Liver (tissue), 3 donors: ENCODE results near the gene TRIM71.

Experiments used
- SP1 ChIP-seq: IDR thresholded peaks from 2 replicates; pipeline ENCODE4 v1.6.1; 2018; ENCODE audit warnings: antibody characterized with exemption, mild to moderate bottlenecking
- TAF1 ChIP-seq: conservative IDR thresholded peaks from 2 replicates; pipeline ENCODE4 v1.6.1; 2016; ENCODE audit warnings: antibody characterized with exemption, mild to moderate bottlenecking
- TF ChIP-seq, protein P1 (sequence below): IDR thresholded peaks from 2 replicates; pipeline ENCODE4 v1.6.1; 2016; ENCODE audit warnings: antibody characterized with exemption
- TF ChIP-seq, protein P2 (sequence below): fragments of 150-350 bp; IDR thresholded peaks from 2 replicates; pipeline ENCODE4 v1.5.1; 2017; ENCODE audit warnings: improper control_type of control experiment, low read depth, low read length; ENCODE audit not compliant: missing input control
- TF ChIP-seq, protein P3 (sequence below): IDR thresholded peaks from 2 replicates; pipeline ENCODE4 v1.6.1; 2016; ENCODE audit warnings: antibody characterized with exemption
- donor health status: healthy.
- donor health status: healthy.

DNA sequence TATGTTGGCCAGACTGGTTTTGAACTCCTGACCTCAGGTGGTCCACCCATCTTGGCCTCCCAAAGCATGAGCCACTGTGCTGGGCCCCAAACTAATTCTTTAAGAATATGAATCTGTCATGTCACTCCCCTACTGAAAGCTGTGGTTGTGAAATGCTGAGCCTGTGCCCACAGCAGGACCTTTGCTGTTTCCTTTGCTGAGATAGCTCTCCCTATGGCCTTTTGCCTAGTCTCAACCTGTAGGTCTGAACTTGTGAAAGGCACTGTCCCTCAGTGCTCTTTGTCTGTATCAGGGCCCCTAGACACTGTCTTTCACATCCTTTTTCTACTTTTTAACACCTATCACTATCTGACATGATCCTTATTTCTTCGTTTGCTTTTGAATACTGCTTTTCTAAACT, 70.9 kb downstream of the TRIM71 start:
- TF ChIP-seq, protein P1, sequence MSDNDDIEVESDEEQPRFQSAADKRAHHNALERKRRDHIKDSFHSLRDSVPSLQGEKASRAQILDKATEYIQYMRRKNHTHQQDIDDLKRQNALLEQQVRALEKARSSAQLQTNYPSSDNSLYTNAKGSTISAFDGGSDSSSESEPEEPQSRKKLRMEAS: no peak
- TF ChIP-seq, protein P2, sequence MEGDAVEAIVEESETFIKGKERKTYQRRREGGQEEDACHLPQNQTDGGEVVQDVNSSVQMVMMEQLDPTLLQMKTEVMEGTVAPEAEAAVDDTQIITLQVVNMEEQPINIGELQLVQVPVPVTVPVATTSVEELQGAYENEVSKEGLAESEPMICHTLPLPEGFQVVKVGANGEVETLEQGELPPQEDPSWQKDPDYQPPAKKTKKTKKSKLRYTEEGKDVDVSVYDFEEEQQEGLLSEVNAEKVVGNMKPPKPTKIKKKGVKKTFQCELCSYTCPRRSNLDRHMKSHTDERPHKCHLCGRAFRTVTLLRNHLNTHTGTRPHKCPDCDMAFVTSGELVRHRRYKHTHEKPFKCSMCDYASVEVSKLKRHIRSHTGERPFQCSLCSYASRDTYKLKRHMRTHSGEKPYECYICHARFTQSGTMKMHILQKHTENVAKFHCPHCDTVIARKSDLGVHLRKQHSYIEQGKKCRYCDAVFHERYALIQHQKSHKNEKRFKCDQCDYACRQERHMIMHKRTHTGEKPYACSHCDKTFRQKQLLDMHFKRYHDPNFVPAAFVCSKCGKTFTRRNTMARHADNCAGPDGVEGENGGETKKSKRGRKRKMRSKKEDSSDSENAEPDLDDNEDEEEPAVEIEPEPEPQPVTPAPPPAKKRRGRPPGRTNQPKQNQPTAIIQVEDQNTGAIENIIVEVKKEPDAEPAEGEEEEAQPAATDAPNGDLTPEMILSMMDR: no peak
- TF ChIP-seq TAF1: no peak
- TF ChIP-seq, protein P3, sequence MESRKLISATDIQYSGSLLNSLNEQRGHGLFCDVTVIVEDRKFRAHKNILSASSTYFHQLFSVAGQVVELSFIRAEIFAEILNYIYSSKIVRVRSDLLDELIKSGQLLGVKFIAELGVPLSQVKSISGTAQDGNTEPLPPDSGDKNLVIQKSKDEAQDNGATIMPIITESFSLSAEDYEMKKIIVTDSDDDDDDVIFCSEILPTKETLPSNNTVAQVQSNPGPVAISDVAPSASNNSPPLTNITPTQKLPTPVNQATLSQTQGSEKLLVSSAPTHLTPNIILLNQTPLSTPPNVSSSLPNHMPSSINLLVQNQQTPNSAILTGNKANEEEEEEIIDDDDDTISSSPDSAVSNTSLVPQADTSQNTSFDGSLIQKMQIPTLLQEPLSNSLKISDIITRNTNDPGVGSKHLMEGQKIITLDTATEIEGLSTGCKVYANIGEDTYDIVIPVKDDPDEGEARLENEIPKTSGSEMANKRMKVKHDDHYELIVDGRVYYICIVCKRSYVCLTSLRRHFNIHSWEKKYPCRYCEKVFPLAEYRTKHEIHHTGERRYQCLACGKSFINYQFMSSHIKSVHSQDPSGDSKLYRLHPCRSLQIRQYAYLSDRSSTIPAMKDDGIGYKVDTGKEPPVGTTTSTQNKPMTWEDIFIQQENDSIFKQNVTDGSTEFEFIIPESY: no peak
- TF ChIP-seq SP1: no peak
